ENCODE results near the gene MED15. TPM values are rescaled to one million over a fixed set of nuclear protein-coding genes. Genes with fewer than 3 reads are reported as not detected.
"Not testable (repeated sequence)": the region's sequence is repeated elsewhere in the genome, so short reads cannot be mapped to it uniquely, and the experiment has no call there.

MED15 gene
- total RNA-seq = 11.9 TPM

DNA sequence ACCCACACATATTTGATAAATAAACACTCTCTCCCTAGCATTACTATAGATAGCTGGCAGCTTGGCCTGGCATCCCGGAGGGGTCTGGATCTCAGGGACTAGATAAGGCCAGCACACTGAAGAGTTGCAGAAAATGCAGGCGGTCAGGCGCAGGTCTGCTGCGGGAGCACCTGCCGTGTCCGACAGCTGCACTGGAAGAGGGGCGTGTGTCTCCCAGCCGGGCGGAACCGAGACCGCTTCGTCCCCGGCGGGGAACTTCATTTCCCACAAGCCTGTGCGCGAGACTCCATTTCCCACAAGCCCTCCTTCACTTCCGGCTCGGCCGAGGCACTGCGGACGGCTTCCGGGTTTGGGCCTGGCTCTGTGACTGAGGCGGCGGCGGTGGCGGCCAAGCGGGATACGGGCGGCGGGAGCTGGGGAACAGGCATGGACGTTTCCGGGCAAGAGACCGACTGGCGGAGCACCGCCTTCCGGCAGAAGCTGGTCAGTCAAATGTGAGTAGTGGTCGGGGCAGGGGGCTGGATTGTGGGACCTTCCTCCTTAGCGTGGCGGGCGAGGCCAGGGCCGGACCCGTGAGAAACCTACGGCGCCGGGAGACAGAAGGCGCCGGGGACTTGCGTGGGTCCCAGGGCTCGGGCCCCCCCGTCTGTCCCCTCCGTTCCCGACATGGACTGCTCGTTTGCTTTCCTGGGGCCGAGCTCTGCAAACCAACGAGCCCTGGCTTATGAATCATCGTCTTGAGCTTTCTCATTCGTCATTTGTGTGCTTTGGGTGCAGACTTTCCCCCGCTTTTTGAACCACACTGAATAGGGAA lies at the start of gene MED15:
Gene MED15, plus strand, starts transcription at position 358 of the 814 bp plus-strand sequence. Its CDS starts 69 bp downstream, at position 427.
- DNase-seq = peak; percentile 85

- DNase-seq = no peak
These were observed 48.8 kb upstream of the MED15 start for GRCh38 chr22:20458530-20459151.

DNA sequence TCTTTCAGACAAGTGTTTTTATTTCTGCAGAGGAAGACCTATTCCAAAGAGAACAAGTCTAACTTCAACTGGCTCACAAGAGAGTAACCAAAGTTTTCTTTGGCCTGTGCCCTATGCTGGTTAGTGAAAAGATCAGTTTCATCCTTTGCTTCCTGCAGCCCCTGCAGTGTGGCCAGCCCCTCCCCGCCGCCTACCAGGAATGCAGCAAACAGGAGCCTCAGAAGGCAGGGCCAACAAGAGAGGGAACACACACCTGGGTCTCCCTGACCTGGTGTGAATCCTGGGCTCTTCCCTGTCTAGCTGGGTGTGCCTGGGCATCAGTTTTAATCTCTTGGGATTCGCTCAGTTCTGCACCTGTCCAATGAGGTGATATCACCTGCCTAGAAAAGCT lies 48.3 kb upstream of the MED15 start:
- DNase-seq = no peak

DNA sequence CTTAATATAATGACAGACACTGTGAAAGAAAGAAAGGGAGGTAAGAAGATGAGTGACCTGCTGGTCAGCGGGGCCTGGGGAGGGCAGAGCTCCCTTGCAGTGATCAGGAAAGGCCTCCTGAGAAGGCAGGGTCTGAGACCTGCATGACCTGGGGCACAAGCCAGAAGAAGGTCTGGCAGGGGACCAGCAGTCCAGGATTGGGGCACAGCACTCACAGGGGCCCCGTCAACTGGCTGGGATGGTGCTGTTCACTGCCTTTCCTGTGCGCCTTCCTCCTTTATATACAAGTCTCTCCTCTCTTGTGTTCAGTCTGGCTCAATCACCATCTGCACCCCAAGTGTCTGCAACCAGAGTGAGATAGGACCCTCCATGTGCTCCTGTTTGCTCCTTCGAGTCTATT lies 47.5 kb upstream of the MED15 start:
- no peak for DNase-seq

GRCh38 chr22:20463324-20464095 lies 43.9 kb upstream of the MED15 start:
- DNase-seq = no peak

DNA sequence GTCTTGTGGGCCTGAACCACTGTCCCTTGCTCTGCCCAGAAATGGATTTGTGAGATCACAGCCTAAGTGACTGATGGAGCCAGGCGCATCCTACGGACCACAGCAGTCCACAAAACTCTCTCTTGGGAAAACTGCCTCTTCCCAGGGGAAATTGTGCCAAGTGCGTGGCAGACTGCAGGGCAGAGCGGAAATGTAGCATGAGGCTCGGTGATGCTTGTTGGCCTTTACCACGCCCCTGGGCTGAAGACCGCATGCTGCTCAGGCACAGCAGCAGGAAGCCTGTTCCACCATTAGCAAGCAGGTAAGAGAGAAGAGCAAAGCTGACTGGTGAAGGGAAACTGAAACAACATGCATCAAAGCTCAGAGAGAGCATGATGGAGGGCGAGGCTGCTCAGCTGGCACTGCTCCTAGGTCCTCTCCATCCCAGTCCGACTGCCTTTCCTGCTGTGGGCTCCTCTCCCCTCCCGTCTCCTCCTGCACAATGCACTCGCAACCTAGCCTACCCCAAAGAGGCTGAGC lies 43.3 kb upstream of the MED15 start:
- DNase-seq = no peak

GRCh38 chr22:20464912-20465758 lies 42.3 kb upstream of the MED15 start:
- no peak for DNase-seq

GRCh38 chr22:20465759-20466077 lies 41.7 kb upstream of the MED15 start:
- DNase-seq = no peak

DNA sequence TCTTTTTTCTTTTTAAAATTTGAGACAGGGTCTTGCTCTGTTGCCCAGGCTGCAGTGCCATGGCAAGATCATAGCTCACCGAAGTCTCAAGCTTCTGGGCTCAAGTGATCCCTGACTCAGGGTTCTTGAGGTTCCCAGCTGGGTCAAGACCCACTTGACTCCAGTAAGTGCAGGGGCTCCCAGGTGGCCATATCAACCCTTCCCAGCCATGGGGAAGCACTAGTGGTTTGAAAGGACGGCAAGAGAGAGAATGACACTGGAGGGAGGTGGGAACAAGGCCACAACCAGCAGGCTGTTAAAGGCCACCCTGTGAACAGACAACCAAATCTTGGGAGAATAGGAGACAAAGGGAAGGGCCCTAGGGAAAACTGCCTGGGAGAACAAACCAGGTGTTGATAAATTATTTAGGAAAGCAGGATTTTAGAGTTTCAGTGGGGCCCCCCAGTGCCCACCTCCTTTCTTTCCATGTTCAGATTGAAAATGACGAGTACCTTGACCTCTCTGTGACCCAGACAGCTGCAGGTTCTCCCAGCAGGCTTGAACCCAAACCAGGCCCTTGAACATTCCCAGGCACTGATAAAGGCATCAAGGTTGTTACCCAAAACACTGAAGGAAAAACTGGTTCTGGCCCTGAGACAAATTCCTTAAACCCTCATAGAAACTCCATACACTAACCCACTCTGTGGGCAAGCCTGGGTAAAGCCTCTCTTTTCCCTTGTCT lies 40.6 kb upstream of the MED15 start:
- DNase-seq = no peak

DNA sequence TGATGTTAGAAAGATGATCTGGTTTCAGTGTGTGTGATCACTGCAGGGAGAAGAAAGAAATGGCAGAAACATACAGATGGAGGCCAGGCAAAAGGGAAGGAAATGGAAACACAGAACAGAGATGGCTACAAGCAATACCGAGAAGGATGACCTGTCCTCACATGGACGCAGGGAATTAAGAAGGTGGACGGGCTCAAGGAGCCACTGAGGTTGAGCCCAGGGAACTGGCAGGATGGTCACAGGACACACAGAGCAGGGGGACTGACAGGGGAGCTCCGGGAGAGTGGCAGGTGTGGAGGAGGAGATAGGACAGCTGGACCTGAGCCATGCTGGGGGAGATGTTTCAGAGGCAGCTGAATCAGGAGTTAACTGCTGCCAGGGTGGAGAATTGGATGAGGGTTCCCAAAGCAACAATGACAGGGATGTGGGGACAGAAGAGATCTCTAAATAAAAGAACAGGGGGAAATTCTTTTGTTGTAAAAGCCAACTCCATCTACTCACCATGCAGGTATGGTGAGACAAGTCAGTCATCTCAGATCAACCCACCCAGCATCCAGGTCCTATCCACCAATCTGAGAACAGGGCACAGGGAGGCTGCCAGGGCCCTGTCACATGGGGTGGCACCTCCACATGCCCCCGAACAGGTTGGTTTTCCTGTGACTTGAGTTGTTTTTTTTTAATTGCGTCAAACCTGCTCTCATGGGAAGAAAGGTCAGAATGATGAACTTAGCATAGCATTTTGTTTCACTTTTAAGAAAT lies 38.1 kb upstream of the MED15 start:
- DNase-seq = no peak

- DNase-seq = not testable (repeated sequence)
These were observed 36.9 kb upstream of the MED15 start for GRCh38 chr22:20470525-20470924.

DNA sequence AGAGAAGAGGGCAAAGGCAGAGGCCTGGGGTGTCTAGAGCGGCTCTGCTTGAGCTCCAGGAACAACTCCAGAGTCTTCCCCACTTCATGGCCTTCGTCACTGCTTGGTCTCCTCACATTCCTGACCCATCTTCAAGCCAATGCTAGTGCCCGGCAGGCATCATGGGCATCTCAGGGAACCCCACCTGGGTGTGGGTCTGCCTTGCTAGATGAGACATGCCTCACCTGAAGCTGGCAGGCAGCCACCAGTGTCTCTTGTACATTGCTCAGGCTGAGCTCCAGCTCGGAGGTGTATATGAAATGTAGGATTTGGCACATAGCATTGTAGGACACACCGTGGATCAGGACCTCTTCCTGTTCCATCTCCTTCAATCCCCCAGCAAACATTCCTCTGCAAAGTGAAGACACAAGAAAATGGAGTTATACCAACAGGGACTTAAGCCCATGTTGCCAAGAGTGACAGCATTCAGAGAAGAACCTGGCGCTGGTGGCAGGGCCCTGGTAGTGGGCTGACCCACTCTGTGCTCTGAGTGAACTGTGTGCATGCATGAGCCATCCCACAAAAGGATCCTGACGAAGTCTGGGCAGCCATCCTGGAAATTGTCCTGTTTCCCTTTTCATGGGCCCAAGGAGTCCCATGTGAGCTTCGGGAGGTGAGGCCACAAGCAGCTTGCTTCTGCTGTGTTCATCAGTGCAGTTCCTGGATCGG lies 36.1 kb upstream of the MED15 start:
- DNase-seq = no peak

DNA sequence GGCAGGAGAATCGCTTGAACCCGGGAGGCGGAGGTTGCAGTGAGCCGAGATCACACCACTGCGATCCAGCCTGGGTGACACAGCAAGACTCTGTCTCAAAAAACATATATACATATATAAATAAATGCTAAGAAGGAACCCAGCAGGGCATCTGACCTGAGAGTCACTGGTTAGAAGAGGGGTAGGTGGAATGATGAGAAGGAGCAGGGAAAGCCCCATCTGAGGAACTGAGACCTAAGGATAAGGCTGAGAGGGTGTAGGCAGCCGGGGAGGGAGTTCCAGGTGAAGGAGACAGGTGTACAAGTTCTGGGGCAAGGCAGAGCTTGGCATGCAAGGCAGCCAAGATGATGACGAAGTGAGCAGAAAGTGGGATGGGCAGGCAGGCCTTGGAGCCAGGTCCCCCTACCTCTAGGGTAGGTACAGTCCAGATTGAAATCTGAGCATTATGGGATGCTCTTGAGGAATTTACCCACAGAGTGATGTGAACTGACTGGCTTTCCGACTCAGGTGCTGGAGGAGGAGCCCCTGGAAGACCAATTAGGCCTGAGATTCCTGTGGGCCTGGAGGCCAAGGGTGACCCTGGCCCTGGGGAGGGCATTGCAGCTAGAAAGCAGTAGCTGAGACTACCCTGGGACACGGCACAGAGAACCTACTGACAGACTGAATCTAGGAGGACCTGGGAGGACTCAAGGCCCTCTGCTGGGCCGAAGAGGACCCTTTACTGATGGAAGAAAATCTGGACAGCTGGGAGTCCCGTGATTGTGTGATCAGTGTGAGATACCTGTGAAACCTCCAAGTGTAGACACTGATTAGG lies 34.6 kb upstream of the MED15 start:
- DNase-seq = no peak

GRCh38 chr22:20475115-20475436 lies 32.3 kb upstream of the MED15 start:
- no peak for DNase-seq

DNA sequence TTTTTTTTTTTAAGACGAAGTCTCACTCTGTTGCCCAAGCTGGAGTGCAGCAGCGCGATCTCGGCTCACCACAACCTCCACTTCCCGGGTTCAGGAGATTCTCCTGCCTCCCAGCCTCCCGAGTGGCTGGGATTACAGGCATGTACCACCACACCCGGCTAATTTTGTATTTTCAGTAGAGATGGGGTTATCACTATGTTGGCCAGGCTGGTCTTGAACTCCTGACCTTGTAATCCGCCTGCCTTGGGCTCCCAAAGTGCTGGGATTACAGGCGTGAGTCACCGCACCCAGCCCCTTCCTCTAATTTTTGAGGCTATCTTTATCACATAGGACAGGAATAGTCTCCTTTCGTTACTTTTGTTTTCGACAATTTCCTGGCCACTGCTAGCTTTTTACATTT lies 31.8 kb upstream of the MED15 start:
- not testable (repeated sequence) for DNase-seq

GRCh38 chr22:20478059-20478458 lies 29.4 kb upstream of the MED15 start:
- not testable (repeated sequence) for DNase-seq

DNA sequence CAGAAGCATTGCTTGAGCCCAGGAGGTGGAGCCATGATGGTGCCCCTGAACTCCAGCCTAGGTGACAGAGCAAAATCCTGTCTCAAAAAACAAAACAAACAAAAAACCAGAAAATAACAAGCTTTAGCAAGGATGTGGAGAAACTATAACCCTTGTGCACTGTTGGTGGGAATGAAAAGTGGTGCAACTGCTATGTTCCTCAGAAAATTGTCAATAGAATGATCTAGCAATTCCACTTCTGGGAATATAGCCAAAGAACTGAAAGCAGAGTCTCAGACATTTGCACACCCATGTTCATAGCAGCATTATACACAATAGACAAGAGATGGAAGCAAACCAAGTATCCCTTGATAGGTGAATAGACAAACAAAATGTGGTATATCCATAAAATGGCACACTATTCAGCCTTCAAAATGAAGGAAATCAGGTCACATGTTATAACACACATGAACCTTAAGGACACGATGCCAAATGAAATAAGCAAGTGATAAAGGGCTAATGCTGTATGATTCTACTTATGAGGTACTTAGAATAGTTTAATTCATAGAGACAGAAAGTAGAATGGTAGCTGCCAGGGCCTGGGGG lies 27.7 kb upstream of the MED15 start:
- DNase-seq = no peak

- not testable (repeated sequence) for DNase-seq
These were observed 24.3 kb upstream of the MED15 start for GRCh38 chr22:20483143-20483506.

DNA sequence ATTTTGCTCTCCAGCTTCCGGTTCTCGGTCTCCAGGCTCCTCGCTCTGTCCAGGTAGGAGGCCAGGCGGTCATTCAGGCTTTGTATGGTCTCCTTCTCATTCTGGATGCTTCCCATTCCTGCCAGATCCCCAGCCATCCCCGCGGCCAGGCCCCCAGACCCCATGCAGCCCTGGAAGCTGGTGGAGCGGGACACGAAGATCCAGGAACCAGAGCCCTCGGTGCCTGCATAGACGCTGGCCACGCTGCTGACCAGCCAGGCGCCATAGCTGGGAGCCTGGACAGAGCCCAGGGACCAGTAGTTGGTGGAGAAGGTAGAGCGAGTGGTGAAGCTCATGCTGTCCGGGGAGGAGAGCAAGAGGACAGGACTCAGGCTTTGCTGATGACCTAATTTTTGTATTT lies 23.6 kb upstream of the MED15 start:
- DNase-seq = no peak

Measured in occipital lobe (tissue), 2 donors.